ENCODE data around the gene B3GAT3. TPM values are rescaled to one million over a fixed set of nuclear protein-coding genes. Genes with fewer than 3 reads are reported as not detected.

B3GAT3 gene
- total RNA-seq, 1 donor: 30.8 TPM

DNA sequence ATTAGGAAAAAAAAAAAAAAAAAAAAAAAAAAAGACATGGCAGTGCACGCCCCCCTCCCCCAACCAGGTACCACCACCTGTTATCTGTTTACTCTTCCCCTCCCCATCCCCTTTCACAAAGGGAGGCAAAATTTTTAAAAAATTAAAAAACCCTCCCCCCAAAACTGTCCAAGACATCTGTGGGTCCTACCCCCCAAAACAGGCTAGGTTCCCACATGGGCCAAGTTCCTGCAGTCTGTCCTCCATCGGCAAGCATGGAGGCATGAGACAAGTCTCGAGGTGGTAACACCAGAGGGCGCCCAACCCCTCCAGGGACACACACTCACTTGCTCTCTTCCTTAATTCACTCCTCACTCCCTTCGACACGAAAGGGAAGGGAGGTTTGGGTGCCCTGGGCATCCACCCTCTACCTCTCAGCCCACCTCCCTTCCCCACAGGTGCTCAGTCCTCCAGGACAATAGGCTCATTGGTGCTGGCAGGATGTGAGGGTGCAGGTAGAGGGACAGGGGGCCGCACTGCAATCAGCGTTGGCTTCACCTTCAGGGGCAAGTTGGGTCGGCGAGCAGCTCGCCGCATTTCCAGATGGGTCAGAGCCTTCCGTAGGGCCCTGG is 28.2 kb downstream of the B3GAT3 start:
- no peak overlapping the region for H3K4me2 ChIP-seq (ENCODE audit: insufficient read depth, low read length)
- peaks cover 32% of the 10 kb centered on the region for H3K79me2 ChIP-seq (ENCODE audit: insufficient read depth, low read length)
- no peaks in the 10 kb centered on the region for H3K27me3 ChIP-seq (ENCODE audit: insufficient read depth, low read length)
- peaks cover 11% of the 10 kb centered on the region for H4K20me1 ChIP-seq (ENCODE audit: insufficient read depth, low read length)
- H3K27ac ChIP-seq (ENCODE audit: low read depth, low read length): no peak overlapping the region
- H3K9me3 ChIP-seq (ENCODE audit: low read depth, low read length): no peaks in the 10 kb centered on the region
- DNase-seq (ENCODE audit: insufficient read length, low spot score, missing footprints): peak; percentile 92
- TF ChIP-seq, protein P1, sequence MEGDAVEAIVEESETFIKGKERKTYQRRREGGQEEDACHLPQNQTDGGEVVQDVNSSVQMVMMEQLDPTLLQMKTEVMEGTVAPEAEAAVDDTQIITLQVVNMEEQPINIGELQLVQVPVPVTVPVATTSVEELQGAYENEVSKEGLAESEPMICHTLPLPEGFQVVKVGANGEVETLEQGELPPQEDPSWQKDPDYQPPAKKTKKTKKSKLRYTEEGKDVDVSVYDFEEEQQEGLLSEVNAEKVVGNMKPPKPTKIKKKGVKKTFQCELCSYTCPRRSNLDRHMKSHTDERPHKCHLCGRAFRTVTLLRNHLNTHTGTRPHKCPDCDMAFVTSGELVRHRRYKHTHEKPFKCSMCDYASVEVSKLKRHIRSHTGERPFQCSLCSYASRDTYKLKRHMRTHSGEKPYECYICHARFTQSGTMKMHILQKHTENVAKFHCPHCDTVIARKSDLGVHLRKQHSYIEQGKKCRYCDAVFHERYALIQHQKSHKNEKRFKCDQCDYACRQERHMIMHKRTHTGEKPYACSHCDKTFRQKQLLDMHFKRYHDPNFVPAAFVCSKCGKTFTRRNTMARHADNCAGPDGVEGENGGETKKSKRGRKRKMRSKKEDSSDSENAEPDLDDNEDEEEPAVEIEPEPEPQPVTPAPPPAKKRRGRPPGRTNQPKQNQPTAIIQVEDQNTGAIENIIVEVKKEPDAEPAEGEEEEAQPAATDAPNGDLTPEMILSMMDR (IDR thresholded peaks at IDR 0.05; ENCODE audit: extremely low read depth, low read depth, low read length): peak; percentile 72
- no peak overlapping the region for H2AFZ ChIP-seq (ENCODE audit: low read length)
- peaks cover 51% of the 10 kb centered on the region for H3K36me3 ChIP-seq (ENCODE audit: insufficient read depth, low read length)
- no peak overlapping the region for H3K4me3 ChIP-seq (ENCODE audit: insufficient read depth, low read length)
- H3K4me1 ChIP-seq (ENCODE audit: insufficient read depth, low read length): peaks cover 20% of the 10 kb centered on the region

DNA sequence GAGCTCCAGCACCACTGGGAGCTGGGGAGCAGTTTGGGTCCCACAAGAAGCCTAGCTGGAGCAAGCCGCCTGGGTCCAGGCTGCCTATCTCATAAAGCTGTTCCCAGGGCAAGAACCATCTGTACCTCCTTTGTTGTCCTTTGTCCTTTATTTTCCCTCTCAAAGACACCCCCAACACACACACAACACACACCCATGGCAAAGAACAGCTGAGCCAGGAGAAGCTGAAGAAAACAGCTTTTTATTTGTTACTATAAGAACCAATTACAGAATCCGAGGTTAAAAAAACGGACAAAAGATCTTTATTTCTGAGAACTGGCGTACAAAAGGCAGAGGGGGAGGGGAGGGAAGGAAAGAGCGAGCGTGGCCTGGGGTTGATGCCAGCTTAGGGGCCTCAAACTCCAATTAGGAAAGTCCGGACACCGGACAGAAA is 28.8 kb downstream of the B3GAT3 start:
- Histone ChIP-seq H3K4me3 (ENCODE audit: insufficient read depth, low read length) (no peak overlapping the region), H3K4me1 (ENCODE audit: insufficient read depth, low read length) (peaks cover 22% of the 10 kb centered on the region), H3K9me3 (ENCODE audit: low read depth, low read length) (no peaks in the 10 kb centered on the region), H3K79me2 (ENCODE audit: insufficient read depth, low read length) (peaks cover 26% of the 10 kb centered on the region), H3K27ac (ENCODE audit: low read depth, low read length) (no peak overlapping the region), H3K4me2 (ENCODE audit: insufficient read depth, low read length) (no peak overlapping the region), H3K36me3 (ENCODE audit: insufficient read depth, low read length) (peaks cover 49% of the 10 kb centered on the region), H2AFZ (ENCODE audit: low read length) (no peak overlapping the region), H3K27me3 (ENCODE audit: insufficient read depth, low read length) (no peaks in the 10 kb centered on the region), H4K20me1 (ENCODE audit: insufficient read depth, low read length) (peaks cover 8% of the 10 kb centered on the region)
- TF ChIP-seq, protein P1 (IDR thresholded peaks at IDR 0.05; ENCODE audit: extremely low read depth, low read depth, low read length): no peak
- peak; percentile 25 for DNase-seq (ENCODE audit: insufficient read length, low spot score, missing footprints)

DNA sequence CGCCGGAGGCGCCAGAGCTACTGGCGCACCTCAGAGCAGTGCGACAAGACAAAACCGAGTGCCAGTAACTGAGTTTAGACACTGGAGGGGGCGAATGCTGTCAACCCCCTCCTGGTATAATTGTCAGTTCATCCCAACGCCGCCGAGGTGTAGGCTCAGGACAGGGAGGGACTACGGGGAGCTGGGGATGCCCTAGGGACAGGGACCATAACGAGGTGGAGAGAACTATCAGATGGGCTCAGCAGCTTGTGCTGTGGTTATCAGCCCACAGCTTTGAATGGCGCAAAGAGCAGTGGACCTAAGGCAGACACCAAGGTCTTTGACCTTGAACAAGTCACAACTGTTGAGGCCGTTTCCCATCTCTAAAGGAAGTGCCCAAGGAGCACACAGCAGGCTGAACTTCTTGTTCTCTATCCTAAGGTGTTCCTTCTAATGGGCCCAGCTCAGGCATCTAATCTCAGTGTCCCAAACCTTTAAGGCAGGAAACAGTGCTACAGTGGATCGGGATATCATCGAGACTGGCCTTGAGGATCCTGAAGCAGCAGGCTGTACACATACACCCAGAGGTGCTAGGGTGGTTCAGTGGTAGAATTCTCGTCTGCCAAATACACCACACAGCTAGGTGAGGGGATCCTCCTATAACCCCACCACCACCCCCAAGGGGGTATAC is 29.5 kb downstream of the B3GAT3 start:
- Histone ChIP-seq H3K36me3 (ENCODE audit: insufficient read depth, low read length) (peaks cover 48% of the 10 kb centered on the region), H3K27me3 (ENCODE audit: insufficient read depth, low read length) (no peaks in the 10 kb centered on the region), H3K4me3 (ENCODE audit: insufficient read depth, low read length) (peak overlapping the region; percentile 73), H3K9me3 (ENCODE audit: low read depth, low read length) (no peaks in the 10 kb centered on the region), H4K20me1 (ENCODE audit: insufficient read depth, low read length) (peaks cover 3% of the 10 kb centered on the region), H3K79me2 (ENCODE audit: insufficient read depth, low read length) (peaks cover 24% of the 10 kb centered on the region), H3K27ac (ENCODE audit: low read depth, low read length) (peak overlapping the region; percentile 56), H2AFZ (ENCODE audit: low read length) (peak overlapping the region; percentile 88), H3K4me2 (ENCODE audit: insufficient read depth, low read length) (peak overlapping the region; percentile 87), H3K4me1 (ENCODE audit: insufficient read depth, low read length) (peaks cover 27% of the 10 kb centered on the region)
- DNase-seq (ENCODE audit: insufficient read length, low spot score, missing footprints): peak; percentile 61
- TF ChIP-seq, protein P1 (IDR thresholded peaks at IDR 0.05; ENCODE audit: extremely low read depth, low read depth, low read length): no peak

DNA sequence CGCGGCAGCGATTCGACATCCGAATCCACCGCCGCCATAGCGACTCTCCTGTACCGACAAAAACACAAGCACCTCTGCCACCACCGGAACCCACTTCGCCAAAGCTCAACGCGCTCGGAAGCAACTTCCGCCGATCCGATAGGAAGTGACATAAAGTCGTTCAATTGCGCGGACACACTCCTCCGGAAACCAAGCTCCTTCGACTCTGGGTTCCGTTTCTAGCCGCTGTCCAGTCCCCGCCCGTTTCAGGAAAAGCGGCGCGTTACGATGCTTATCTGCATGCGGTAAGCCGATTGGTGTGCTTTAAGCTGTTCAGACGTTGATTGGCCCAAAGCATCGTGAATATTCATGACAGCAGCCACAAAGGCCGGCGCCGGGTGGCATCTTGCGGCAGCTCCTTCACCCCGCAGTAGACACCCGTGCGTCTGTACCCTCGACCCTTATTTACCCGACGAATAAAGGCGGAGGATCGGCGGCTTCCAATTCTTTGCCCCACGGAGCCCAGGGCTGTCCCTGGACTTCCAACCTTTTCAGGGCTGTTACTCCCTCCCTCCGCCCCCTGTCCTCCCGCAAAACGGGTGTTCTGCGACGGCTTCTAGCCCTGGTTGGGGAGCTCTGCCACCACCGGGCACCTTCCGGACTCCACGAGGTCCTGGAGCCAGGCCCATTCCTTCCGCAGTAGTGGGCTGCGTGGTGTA is 30.2 kb downstream of the B3GAT3 start, which contains the start of gene TUT1:
Gene TUT1, minus strand, starts transcription at position 76 of the 698 bp plus-strand sequence. Its CDS starts 38 bp downstream, at position 38.
- Histone ChIP-seq H4K20me1 (ENCODE audit: insufficient read depth, low read length) (peaks cover 3% of the 10 kb centered on the region), H3K36me3 (ENCODE audit: insufficient read depth, low read length) (peaks cover 45% of the 10 kb centered on the region), H3K27me3 (ENCODE audit: insufficient read depth, low read length) (no peaks in the 10 kb centered on the region), H3K79me2 (ENCODE audit: insufficient read depth, low read length) (peaks cover 22% of the 10 kb centered on the region), H3K4me2 (ENCODE audit: insufficient read depth, low read length) (peak within 1 kb of the TSS; percentile 89), H3K4me1 (ENCODE audit: insufficient read depth, low read length) (peaks cover 27% of the 10 kb centered on the region), H3K4me3 (ENCODE audit: insufficient read depth, low read length) (peak within 1 kb of the TSS; percentile 73), H3K27ac (ENCODE audit: low read depth, low read length) (peak within 1 kb of the TSS; percentile 69), H2AFZ (ENCODE audit: low read length) (peak within 1 kb of the TSS; percentile 88), H3K9me3 (ENCODE audit: low read depth, low read length) (no peaks in the 10 kb centered on the region)
- DNase-seq (ENCODE audit: insufficient read length, low spot score, missing footprints): peak; percentile 98
- TF ChIP-seq, protein P1 (IDR thresholded peaks at IDR 0.05; ENCODE audit: extremely low read depth, low read depth, low read length): no peak

All from osteoblast (primary cell).